Stimulated activated CD8-positive, alpha-beta memory T cell treated with anti-CD3 and anti-CD28 coated beads, Interleukin-2, amount 100 ng/mL, for 48 hours (primary cell): ENCODE measurements around the gene CTDSPL.
A peak's percentile ranks its signal among the peaks of the same experiment; 100 is the strongest.

Experiments
- DNase-seq, 2 donors: peaks; one replicate each; pipeline ENCODE4 v3.0.0-alpha.2; 2020; ENCODE audit warnings: low read depth in 2 of 2

The CTDSPL gene

GRCh38 chr3:37891227-37891626 lies 29.5 kb downstream of the CTDSPL start:
- no peak for DNase-seq

GRCh38 chr3:37892927-37893600 lies 31.4 kb downstream of the CTDSPL start:
- DNase-seq = no peak

- DNase-seq = no peak
Measured at GRCh38 chr3:37896827-37897226, 35.1 kb downstream of the CTDSPL start.

GRCh38 chr3:37897763-37898162 lies 36.1 kb downstream of the CTDSPL start:
- DNase-seq = no peak

- no peak for DNase-seq
Measured at GRCh38 chr3:37898424-37898823, 36.7 kb downstream of the CTDSPL start.

- no peak for DNase-seq
Measured at GRCh38 chr3:37899101-37899707, 37.5 kb downstream of the CTDSPL start.

- DNase-seq = no peak
Measured at GRCh38 chr3:37899711-37900306, 38.1 kb downstream of the CTDSPL start.

GRCh38 chr3:37901721-37902120 lies 40.0 kb downstream of the CTDSPL start:
- no peak for DNase-seq

- DNase-seq = no peak
Measured at GRCh38 chr3:37902674-37903073, 41.0 kb downstream of the CTDSPL start.

- no peak for DNase-seq
Measured at GRCh38 chr3:37903320-37903719, 41.6 kb downstream of the CTDSPL start.

- DNase-seq = no peak
Measured at GRCh38 chr3:37903734-37904133, 42.1 kb downstream of the CTDSPL start.

- no peak for DNase-seq
Measured at GRCh38 chr3:37904601-37905000, 42.9 kb downstream of the CTDSPL start.

GRCh38 chr3:37905346-37905745 lies 43.7 kb downstream of the CTDSPL start:
- DNase-seq = no peak

- no peak for DNase-seq
Measured at GRCh38 chr3:37905987-37906674, 44.5 kb downstream of the CTDSPL start.

- DNase-seq = no peak
Measured at GRCh38 chr3:37906734-37907282, 45.1 kb downstream of the CTDSPL start.

- no peak for DNase-seq
Measured at GRCh38 chr3:37907371-37907770, 45.7 kb downstream of the CTDSPL start.

GRCh38 chr3:37907906-37908305 lies 46.2 kb downstream of the CTDSPL start:
- peak in 1 of 2 donors; percentile 8 for DNase-seq

- DNase-seq = no peak
Measured at GRCh38 chr3:37909067-37909911, 47.6 kb downstream of the CTDSPL start.

- DNase-seq = no peak
Measured at GRCh38 chr3:37910671-37911400, 49.2 kb downstream of the CTDSPL start.

GRCh38 chr3:37912052-37912733 lies 50.5 kb downstream of the CTDSPL start:
- DNase-seq = no peak
